Stimulated activated CD8-positive, alpha-beta memory T cell treated with anti-CD3 and anti-CD28 coated beads, Interleukin-4, amount 100 ng/mL, for 24 hours (primary cell): Measurements from ENCODE around the gene LRRC72.
"Not testable (repeated sequence)": the region's sequence is repeated elsewhere in the genome, so short reads cannot be mapped to it uniquely, and the experiment has no call there.

ENCODE experiments used
- DNase-seq: peaks from one replicate; pipeline ENCODE4 v3.0.0-alpha.2; 2020; ENCODE audit warnings: low read depth

LRRC72 gene

DNA sequence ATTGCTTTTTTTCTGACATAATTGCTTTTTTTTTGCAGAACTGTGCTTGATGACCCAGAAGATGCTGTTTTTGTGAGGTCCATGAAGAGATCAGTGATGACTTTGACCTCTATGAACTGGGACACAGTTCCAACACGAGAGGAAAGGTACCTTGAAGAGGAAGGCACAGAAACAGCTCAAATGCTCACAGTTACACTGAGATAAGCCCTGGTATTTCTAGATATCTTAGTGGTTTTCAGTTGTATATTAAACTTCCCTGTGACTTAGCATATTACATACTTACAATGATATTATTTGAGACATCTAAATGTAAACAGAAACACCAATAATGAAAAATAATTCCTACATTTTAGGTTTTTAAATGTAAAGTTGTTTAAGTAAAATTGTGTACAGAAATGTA is 54.7 kb downstream of the LRRC72 start:
- no peak for DNase-seq

DNA sequence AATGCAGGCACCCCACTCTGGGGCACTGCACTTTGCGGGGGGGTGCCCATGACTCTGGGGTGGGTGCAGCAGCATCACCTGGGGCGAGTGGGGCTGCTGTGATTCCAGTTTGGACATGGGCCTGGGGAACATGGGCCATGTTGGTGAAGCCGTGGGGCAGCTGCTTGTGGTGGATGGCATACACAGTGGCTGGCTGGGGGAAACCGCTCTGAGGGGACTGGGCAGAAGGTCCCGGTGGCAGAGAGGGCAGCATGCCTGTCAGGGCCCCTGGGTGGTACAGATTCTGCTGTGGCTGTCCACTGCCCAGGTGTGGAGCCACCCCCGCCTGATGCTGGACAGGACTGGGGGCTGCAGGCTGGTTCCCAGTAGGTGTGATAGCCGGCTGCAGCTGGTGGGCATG is 57.2 kb downstream of the LRRC72 start:
- no peak for DNase-seq

DNA sequence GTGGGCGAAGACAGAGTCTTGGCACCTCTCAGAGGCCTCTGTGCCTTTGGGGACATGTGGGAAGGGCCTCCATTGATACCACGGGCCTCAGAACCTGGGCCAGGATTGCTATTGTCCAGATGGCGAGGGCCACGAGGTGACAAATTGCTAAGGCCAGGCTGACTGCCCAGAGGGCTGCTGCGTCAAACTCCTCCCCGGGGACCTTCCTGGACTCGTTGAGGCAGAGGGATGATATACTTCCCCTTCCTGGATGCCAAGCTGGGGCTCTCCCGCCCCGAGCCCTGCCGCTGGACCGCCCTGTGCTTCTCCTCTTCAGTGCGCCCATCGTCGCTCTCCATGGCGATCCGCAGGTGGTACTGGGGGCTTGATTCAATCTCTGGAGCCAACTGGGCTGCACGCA is 58.9 kb downstream of the LRRC72 start:
- no peak for DNase-seq

GRCh38 chr7:16586081-16586874 is 59.7 kb downstream of the LRRC72 start:
- DNase-seq: no peak

GRCh38 chr7:16587129-16587528 is 60.5 kb downstream of the LRRC72 start:
- DNase-seq: no peak

GRCh38 chr7:16587790-16588189 is 61.2 kb downstream of the LRRC72 start:
- no peak for DNase-seq

DNA sequence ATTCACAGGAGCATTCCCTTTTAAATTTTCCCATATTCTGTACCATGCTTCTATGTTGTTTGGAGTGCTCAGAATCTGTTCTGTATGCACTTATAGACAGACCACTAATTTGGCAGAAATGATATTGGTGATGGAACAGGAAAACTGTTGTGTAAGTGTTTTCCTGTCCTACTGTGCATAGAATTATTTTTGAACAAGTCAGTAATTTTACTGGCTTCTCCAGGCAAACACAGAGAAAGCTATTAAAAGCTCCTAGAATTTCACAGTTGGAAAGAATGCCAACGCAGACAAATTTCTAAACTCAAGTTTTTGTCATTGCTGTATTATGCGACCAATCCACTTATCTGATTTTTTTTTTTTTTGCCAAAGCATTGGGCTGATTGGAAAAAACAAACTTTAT is 63.3 kb downstream of the LRRC72 start:
- no peak for DNase-seq

- DNase-seq: no peak
Measured at GRCh38 chr7:16590424-16590823, 63.8 kb downstream of the LRRC72 start.

GRCh38 chr7:16592395-16592794 is 65.8 kb downstream of the LRRC72 start:
- no peak for DNase-seq

DNA sequence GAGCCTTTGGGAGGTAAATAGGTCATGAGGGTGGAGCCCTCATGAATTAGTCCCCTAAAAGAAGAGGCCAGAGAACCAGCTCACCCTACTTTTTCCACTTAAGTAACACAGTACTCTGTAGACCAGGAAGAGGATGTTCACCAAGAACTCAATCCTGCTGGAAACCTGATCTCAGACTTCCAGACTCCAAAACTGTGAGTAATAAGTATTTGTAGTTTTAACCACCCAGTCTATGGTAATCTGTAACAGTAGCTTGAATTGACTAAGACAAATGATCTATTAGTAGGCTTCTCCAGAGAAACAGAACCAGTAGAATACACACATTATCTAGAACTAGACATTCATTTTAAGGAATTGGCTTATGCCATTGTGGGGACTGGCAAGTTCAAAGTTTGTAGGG is 67.4 kb downstream of the LRRC72 start:
- no peak for DNase-seq

DNA sequence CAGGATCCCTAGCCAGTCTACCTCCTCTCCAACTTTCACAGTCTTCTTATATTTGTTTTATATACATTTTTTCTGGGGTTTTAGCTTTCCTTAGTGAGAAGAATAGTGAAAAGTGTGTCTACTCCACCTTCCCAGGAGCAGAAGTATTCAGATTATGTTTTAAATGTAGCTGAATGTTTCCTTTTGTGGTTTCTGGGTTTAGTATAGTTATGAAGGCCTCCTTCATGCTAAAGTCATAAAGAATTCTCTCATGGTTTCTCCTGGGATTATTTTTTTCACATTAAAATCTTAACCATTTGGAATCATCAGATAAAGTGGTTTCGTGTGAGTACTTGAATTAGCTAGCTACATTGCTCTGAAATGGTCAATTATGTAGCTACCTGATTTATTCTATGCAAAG is 68.1 kb downstream of the LRRC72 start:
- no peak for DNase-seq

GRCh38 chr7:16595596-16595995 is 69.0 kb downstream of the LRRC72 start:
- DNase-seq: not testable (repeated sequence)

- DNase-seq: no peak
Measured at GRCh38 chr7:16598015-16598414, 71.4 kb downstream of the LRRC72 start.

DNA sequence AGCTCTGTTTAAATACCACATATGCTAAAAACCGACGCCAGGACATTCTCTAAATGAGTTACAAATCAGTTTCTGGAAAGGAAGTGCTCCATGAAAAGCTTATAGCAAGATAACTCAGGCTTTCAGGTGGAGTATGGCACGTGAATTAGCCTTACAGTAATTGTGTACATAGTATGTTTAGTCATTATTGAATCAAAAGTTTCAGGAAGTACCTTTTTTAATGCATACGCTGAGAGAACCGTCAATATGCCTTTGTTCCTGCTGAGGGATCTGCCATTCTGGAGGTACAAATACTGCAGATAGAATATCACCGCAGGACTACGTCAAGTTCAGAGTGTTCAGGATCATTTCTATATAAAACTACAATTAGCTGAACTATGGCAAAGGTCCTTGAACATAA is 73.2 kb downstream of the LRRC72 start:
- DNase-seq: no peak

DNA sequence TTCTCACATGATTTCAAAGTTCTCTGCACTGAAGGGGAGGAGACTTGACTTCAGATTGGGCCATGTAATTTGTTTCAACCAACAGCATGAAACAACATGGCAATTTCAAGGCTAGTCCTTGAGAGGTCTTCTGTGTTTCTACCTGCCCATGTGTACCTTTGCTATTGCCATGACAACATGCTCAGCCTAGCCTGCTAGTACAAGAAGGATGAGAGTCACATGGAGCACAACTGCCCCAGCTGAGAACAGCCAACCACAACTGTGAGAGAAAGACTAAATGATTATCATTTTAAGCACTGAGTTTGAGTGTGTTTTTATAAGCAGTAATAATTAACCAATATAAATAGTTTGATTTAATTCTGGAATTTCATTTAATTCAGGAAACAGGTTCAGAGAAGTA is 77.0 kb downstream of the LRRC72 start:
- no peak for DNase-seq

DNA sequence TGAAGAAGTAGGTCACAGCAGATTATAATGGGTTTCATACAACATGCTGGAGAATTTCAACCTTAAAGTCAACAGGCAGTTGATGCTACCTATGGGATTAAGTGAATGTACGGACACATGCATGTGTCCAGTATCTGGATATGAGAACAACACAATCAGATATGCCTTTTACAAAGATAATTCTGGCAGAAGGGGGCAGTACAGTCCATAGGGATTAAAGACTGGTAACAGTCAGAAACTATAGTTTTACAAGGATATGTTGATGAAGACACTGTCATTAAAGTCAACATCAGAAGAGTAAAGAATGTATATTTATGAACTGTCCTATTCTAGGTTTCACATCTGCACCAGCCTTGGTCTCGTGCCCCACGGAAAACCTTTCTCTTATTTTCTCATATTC is 77.4 kb downstream of the LRRC72 start:
- no peak for DNase-seq

GRCh38 chr7:16606704-16607103 is 80.1 kb downstream of the LRRC72 start:
- DNase-seq: no peak

DNA sequence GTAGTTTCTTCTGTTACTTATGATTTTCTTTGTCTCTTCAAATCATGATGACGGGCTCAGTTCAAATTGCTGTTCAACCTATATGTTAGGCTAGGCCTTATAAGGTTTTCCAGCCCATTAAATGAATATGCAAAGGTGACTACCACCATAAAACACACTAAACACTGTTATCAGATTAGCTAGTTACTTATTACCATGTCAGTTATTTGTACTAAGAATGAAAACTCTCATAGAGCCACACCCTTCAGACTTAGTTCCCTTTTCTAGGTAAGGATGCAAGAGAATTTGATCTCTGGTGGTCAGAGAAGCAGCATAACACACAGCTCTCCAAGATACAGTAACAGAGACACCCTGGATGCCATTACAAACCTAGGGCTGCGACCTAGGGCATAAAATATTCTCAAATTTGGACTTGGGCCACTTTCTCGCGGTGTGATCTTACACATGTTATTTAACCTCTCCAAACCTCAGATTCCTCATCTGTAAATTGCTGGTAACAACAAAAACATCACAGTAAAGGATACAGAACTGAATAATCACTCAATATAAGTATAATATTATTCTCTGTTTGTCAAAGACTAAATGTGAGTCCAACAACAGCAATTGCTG is 83.3 kb downstream of the LRRC72 start:
- DNase-seq: no peak

DNA sequence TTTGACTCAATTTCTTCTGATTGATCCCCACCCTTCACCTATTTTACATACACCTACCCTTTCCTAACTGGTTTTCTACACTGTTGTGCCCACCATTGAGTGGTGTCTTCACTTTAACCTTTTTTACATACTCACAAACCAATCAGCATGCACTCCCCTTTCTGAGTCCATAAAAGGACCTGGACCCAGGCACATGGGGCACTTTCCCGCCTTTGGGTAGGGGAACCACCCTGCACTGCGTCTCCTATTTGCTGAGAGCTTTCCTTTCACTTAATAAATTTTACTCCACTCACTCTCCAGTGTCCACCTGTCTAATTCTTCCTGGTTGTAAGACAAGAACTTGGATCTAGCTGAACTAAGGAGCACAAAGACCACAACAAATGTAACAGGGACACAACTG is 85.1 kb downstream of the LRRC72 start:
- DNase-seq: no peak

- DNase-seq: no peak
Measured at GRCh38 chr7:16615228-16615627, 88.6 kb downstream of the LRRC72 start.

DNA sequence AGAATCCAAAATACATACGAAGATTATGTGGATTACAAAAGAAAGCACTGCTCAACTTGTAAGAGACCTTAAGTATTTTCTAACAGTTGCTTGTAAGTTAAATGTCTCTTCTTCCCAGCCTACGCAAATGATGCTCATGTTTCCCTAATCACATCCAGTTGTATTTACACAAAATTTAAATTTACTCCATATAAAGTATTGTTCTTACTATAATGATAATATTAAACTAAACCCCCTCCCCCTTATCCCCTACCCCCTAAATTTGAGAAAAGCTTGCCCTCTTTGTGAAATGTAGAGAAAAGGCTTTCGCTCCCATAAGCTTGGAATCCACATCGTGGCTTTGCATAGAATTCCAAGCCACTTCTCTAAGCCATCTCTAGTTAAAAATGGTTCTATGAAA is 89.5 kb downstream of the LRRC72 start:
- no peak for DNase-seq

DNA sequence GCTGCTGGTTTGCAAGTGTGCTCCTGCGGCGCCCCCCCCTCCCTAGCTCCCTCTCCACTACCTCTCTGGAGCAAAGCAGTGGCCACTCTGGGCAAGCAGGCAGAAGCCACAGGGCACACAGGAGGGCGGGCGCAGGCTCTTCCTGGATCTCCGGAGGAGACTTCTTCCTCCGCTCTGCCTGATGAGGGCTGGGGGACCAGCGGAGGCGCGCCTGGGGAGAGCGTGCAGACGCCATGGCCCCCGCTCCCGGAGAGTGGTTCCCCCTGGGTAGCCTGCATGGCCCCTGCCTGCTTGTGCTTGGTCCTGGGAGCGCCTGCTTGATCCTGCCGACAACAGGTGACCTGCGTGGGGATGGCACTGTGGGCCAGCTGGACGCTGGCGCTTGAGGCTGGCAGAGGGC is 89.9 kb downstream of the LRRC72 start:
- no peak for DNase-seq

- no peak for DNase-seq
Measured at GRCh38 chr7:16619979-16620408, 93.4 kb downstream of the LRRC72 start.

- no peak for DNase-seq
Measured at GRCh38 chr7:16626388-16626787, 99.8 kb downstream of the LRRC72 start.
